Cardiac muscle cell (in vitro differentiated cells and primary cell): ENCODE measurements around the gene WTAP. TPM values are rescaled to one million over a fixed set of nuclear protein-coding genes. Genes with fewer than 3 reads are reported as not detected.
"Not testable (repeated sequence)": the region's sequence is repeated elsewhere in the genome, so short reads cannot be mapped to it uniquely, and the experiment has no call there.

Experiments
- DNase-seq, 2 donors: peaks; one replicate each; pipeline versions ENCODE4 v3.0.0 to v3.0.0-alpha.2; 2010 to 2017; ENCODE audit warnings: low read depth in 1 of 2, low spot score in 1 of 2
- H3K27ac ChIP-seq: fragments of 200-600 bp; sonication (generic); 2 replicates; pipeline ENCODE4 v1.5.1; 2016
- H3K27me3 ChIP-seq: fragments of 200-600 bp; sonication (generic); 2 replicates; pipeline ENCODE4 v1.6.0; 2016; ENCODE audit warnings: control low read depth
- H3K36me3 ChIP-seq: fragments of 200-600 bp; sonication (generic); 2 replicates; pipeline ENCODE4 v1.5.1; 2016; ENCODE audit warnings: control low read depth
- H3K4me1 ChIP-seq: fragments of 200-600 bp; sonication (generic); 2 replicates; pipeline ENCODE4 v1.8.1; 2017; ENCODE audit warnings: low read depth, mild to moderate bottlenecking, mixed run types
- H3K4me3 ChIP-seq: fragments of 200-600 bp; sonication (generic); 2 replicates; pipeline ENCODE4 v1.5.1; 2016; ENCODE audit warnings: mild to moderate bottlenecking
- H3K9me3 ChIP-seq: fragments of 200-600 bp; sonication (generic); 2 replicates; pipeline ENCODE4 v1.5.1; 2017; ENCODE audit warnings: low read depth, mild to moderate bottlenecking, control low read depth
- polyA plus RNA-seq: library from polyadenylated mRNA; unstranded; fragments of >200 nt; fragmentation: Nextera tagmentation; extraction: Ambion mirVana; gene quantifications from 2 replicates; pipeline ENCODE4 v1.2.1, GENCODE V29; 2016
- total RNA-seq: library from RNA; depleted of rRNA; stranded (reverse); fragments of >200 nt; gene quantifications from 2 replicates; pipeline ENCODE4 v1.2.3, GENCODE V29; 2016
- TF ChIP-seq, protein P1 (sequence below): IDR thresholded peaks from 2 replicates; pipeline ENCODE4 v1.5.1; 2012; ENCODE audit warnings: low read depth, mild to moderate bottlenecking, low read length

WTAP gene
- total and polyA plus RNA-seq, 2 experiments from 2014 or later = 64.2 to 70.9 TPM

DNA sequence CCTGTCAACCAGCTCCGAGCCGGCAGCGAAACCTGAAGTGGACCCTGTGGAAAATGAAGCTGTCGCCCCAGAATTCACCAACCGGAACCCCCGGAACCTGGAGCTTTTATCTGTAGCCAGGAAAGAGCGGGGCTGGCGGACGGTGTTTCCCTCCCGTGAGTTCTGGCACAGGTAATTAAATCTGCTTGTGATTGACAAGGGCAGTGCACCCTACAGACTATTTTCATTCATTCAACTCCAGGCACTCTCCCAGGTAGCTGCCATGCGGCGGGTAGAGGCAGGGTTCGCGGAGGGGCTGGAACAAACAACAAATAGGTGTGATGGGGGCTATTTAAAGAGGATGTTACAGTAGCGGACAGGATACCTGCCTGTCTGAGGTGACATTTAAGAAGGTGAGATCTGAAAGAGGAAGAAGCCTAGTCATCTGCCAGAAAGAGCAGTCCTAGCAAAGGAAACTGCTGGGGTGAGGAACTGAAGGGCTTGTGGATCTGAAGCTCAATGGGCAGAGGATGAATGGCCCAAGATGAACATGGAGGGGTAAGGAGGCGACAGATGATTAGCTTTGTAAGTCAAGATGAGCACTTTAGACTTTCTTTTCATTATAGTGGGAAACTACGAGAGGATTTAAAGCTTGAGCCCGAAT is 63.8 kb downstream of the WTAP start:
- peak in 1 of 2 donors; percentile 3 for DNase-seq
- peak overlapping the region; percentile 99 for H3K4me3 ChIP-seq
- H3K27me3 ChIP-seq = no peaks in the 10 kb centered on the region
- H3K4me1 ChIP-seq = peaks cover 17% of the 10 kb centered on the region
- H3K9me3 ChIP-seq = no peaks in the 10 kb centered on the region
- TF ChIP-seq, protein P1, sequence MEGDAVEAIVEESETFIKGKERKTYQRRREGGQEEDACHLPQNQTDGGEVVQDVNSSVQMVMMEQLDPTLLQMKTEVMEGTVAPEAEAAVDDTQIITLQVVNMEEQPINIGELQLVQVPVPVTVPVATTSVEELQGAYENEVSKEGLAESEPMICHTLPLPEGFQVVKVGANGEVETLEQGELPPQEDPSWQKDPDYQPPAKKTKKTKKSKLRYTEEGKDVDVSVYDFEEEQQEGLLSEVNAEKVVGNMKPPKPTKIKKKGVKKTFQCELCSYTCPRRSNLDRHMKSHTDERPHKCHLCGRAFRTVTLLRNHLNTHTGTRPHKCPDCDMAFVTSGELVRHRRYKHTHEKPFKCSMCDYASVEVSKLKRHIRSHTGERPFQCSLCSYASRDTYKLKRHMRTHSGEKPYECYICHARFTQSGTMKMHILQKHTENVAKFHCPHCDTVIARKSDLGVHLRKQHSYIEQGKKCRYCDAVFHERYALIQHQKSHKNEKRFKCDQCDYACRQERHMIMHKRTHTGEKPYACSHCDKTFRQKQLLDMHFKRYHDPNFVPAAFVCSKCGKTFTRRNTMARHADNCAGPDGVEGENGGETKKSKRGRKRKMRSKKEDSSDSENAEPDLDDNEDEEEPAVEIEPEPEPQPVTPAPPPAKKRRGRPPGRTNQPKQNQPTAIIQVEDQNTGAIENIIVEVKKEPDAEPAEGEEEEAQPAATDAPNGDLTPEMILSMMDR = no peak
- peaks cover 21% of the 10 kb centered on the region for H3K36me3 ChIP-seq
- peak overlapping the region; percentile 98 for H3K27ac ChIP-seq

- not testable (repeated sequence) for H3K4me3 ChIP-seq, DNase-seq, H3K4me1 ChIP-seq, H3K9me3 ChIP-seq, H3K27ac ChIP-seq, H3K27me3 ChIP-seq
- H3K36me3 ChIP-seq = peaks cover 26% of the 10 kb centered on the region
Observed at GRCh38 chr6:159794976-159795375, 67.7 kb downstream of the WTAP start.

DNA sequence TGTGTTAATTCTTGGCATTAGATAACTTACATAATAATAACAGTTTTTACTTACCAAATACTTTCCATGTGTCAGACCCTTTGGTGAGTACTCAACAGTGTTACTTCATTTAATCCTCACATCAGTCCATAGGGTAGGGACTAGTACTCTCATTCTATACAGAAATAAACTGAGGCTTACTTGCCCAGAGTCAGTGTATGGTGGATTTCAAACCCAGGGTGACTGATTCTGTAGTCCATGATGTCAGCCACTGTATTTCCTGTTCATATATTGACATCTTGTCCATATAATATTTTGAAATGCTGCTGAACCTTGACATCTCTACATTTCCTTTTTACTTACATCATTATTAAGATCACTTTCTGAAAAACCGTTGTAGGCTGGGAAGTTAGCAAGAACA is 70.2 kb downstream of the WTAP start:
- DNase-seq = no peak
- H3K27ac ChIP-seq = no peak overlapping the region
- H3K4me3 ChIP-seq = no peak overlapping the region
- H3K4me1 ChIP-seq = no peaks in the 10 kb centered on the region
- TF ChIP-seq, protein P1 = no peak
- peaks cover 18% of the 10 kb centered on the region for H3K36me3 ChIP-seq
- no peaks in the 10 kb centered on the region for H3K9me3 ChIP-seq
- no peaks in the 10 kb centered on the region for H3K27me3 ChIP-seq

GRCh38 chr6:159800141-159800865 is 73.0 kb downstream of the WTAP start, which contains the start of gene PNLDC1:
TSS of gene PNLDC1 (plus strand) at chr6:159800276. CDS start at chr6:159800308, 32 bp downstream.
- no peaks in the 10 kb centered on the region for H3K9me3 ChIP-seq
- H3K27me3 ChIP-seq = no peaks in the 10 kb centered on the region
- no peaks in the 10 kb centered on the region for H3K4me1 ChIP-seq
- H3K27ac ChIP-seq = no peak within 1 kb of the TSS
- no peak within 1 kb of the TSS for H3K4me3 ChIP-seq
- TF ChIP-seq, protein P1 = no peak
- peaks cover 18% of the 10 kb centered on the region for H3K36me3 ChIP-seq
- no peak for DNase-seq

DNA sequence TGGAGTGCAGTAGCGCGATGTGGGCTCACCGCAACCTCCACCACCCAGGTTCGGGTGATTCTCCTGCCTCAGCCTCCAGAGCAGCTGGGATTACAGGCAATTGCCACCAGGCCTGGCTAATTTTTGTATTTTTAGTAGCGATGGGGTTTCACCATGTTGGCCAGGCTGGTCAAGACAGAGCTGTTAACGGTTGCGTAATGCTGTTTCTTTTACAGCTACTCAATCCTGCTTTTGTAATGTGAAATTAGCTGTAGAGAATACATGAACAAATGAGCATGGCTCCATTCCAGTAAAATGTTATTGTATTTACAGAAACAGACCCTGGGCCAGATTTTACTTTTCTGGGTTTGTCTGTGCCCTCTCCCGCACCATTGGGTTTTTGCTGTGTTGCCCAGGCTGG is 74.6 kb downstream of the WTAP start:
- no peaks in the 10 kb centered on the region for H3K27me3 ChIP-seq
- peak in 1 of 2 donors; percentile 44 for DNase-seq
- TF ChIP-seq, protein P1 = no peak
- no peak overlapping the region for H3K4me3 ChIP-seq
- H3K36me3 ChIP-seq = peaks cover 18% of the 10 kb centered on the region
- no peaks in the 10 kb centered on the region for H3K4me1 ChIP-seq
- H3K9me3 ChIP-seq = no peaks in the 10 kb centered on the region
- no peak overlapping the region for H3K27ac ChIP-seq

GRCh38 chr6:159804504-159804903 is 77.2 kb downstream of the WTAP start:
- H3K27ac ChIP-seq = no peak overlapping the region
- no peak for DNase-seq
- TF ChIP-seq, protein P1 = no peak

More at GRCh38 chr6:159804504-159804903, 77.2 kb downstream of the WTAP start:
- Histone ChIP-seq H3K9me3 (no peaks in the 10 kb centered on the region), H3K4me3 (no peak overlapping the region), H3K36me3 (no peaks in the 10 kb centered on the region), H3K27me3 (no peaks in the 10 kb centered on the region), H3K4me1 (no peaks in the 10 kb centered on the region)
